PC-3 (cell line): ENCODE measurements around the gene UNC119B. TPM values are rescaled to one million over a fixed set of nuclear protein-coding genes. Genes with fewer than 3 reads are reported as not detected.

Source experiments
- ATAC-seq: fragments of 200-7000 bp; cut with Tn5 transposase; 2 replicates; pipeline ENCODE4 v1.9.1; 2020; ENCODE audit warnings: mild to moderate bottlenecking, moderate library complexity
- BruUV-seq: library from RNA; stranded (reverse); fragments of 400-500 nt; replicated peaks from 2 replicates; lab custom pipeline; 2021; lab: Mats Ljungman, UMichigan
- CTCF ChIA-PET: fragments of 300-600 bp; sonication (Branson Sonifier 250); formaldehyde crosslinking; loops from one replicate; lab custom pipeline; 2022; ENCODE audit warnings: antibody characterized with exemption; lab: Charles Lee
- POLR2A ChIA-PET: fragments of 300-600 bp; sonication (Branson Sonifier 250); formaldehyde crosslinking; loops from one replicate; lab custom pipeline; 2022; ENCODE audit warnings: antibody characterized with exemption; ENCODE audit not compliant: unreplicated experiment; lab: Charles Lee
- DNase-seq: peaks from one replicate; pipeline ENCODE4 v3.0.0-alpha.2; 2015
- H2AFZ ChIP-seq: fragments of 300-600 bp; sonication (generic); 2 replicates; pipeline ENCODE4 v1.6.0; 2016; ENCODE audit warnings: antibody characterized with exemption, low read length
- H3F3A ChIP-seq: fragments of 300-600 bp; sonication (generic); one replicate; pipeline ENCODE4 v1.6.0; 2017; ENCODE audit warnings: antibody characterized with exemption, low read length, control low read depth, mild to moderate bottlenecking; ENCODE audit not compliant: unreplicated experiment
- H3K27ac ChIP-seq: fragments of 300-600 bp; sonication (generic); 2 replicates; pipeline ENCODE4 v1.5.1; 2016; ENCODE audit warnings: mild to moderate bottlenecking, low read length
- H3K27me3 ChIP-seq: fragments of 300-600 bp; sonication (generic); 2 replicates; pipeline ENCODE4 v1.6.1; 2016; ENCODE audit warnings: low read length, mixed read lengths
- H3K36me3 ChIP-seq: fragments of 300-600 bp; sonication (generic); 2 replicates; pipeline ENCODE4 v1.6.1; 2016; ENCODE audit warnings: low read depth, mixed run types, low read length, mixed read lengths
- H3K4me1 ChIP-seq: fragments of 300-600 bp; sonication (generic); 2 replicates; pipeline ENCODE4 v1.5.1; 2016; ENCODE audit warnings: low read length; ENCODE audit not compliant: insufficient read depth
- H3K4me2 ChIP-seq: fragments of 300-600 bp; sonication (generic); 2 replicates; pipeline ENCODE4 v1.6.0; 2016; ENCODE audit warnings: low read length
- H3K4me3 ChIP-seq: fragments of 300-600 bp; sonication (generic); 2 replicates; pipeline ENCODE4 v1.5.1; 2016; ENCODE audit warnings: mild to moderate bottlenecking, low read length, mixed read lengths
- H3K79me2 ChIP-seq: fragments of 300-600 bp; sonication (generic); 2 replicates; pipeline ENCODE4 v1.6.1; 2017; ENCODE audit warnings: low read length, mixed read lengths
- H3K9ac ChIP-seq: fragments of 300-600 bp; sonication (generic); 2 replicates; pipeline ENCODE4 v1.6.0; 2016; ENCODE audit warnings: mild to moderate bottlenecking, low read length
- H3K9me2 ChIP-seq: fragments of 300-600 bp; sonication (generic); replicated peaks from 2 replicates; pipeline ENCODE4 v1.6.1; 2016; ENCODE audit warnings: mixed run types, low read length, mixed read lengths
- H3K9me3 ChIP-seq: fragments of 300-600 bp; sonication (generic); 2 replicates; pipeline ENCODE4 v1.6.1; 2016; ENCODE audit warnings: low read length, mixed read lengths
- H4K20me1 ChIP-seq: fragments of 300-600 bp; sonication (generic); 2 replicates; pipeline ENCODE4 v1.6.1; 2016; ENCODE audit warnings: low read length, mixed read lengths
- EZH2 ChIP-seq: fragments of 300-600 bp; sonication (generic); IDR thresholded peaks from one replicate; pipeline ENCODE4 v1.6.1; 2017; ENCODE audit warnings: antibody characterized with exemption, mild to moderate bottlenecking, low read length; ENCODE audit not compliant: unreplicated experiment
- EZH2phosphoT487 ChIP-seq: fragments of 300-600 bp; sonication (generic); IDR thresholded peaks from 2 replicates; pipeline ENCODE4 v1.6.1; 2018; ENCODE audit warnings: mild to moderate bottlenecking, antibody characterized with exemption, low read length, borderline replicate concordance
- intact Hi-C: fragments of 100-400 bp; cut with micrococcal nuclease; formaldehyde crosslinking; loops from 2 replicates; pipeline ENCODE4 v1.9.0; 2023
- total RNA-seq: library from RNA; depleted of rRNA; stranded (reverse); fragments of >200 nt; gene quantifications from 2 replicates; pipeline ENCODE4 v1.2.3, GENCODE V29; 2014
- TF ChIP-seq, protein P1 (sequence below): fragments of 300-600 bp; sonication (generic); conservative IDR thresholded peaks from 2 replicates; pipeline ENCODE4 v1.5.1; 2017; ENCODE audit warnings: antibody characterized with exemption, low read depth, mild to moderate bottlenecking, low read length

Gene UNC119B
- total RNA-seq, 1 experiment from 2014 or later: 15.9 TPM

DNA sequence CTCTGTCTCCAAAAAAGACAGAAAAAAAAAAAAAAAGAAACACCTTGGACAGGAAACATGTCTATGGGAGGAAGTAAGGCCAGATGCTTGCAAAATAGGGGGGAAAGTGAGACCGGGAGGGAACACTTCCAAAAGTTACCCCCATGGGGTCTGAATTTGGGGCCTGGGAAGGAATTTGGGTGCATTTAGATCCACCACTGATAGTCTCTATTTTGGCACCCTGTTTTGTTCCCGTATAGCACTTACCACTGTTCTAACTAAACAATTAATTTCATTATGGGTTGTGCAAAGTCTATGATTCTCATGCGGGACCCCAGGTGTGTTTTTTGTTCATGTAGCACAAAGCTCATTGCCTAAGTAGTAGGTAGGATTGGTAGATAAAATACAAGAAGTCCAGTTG, 24.7 kb upstream of the UNC119B start:
- TF ChIP-seq EZH2: no peak
- TF ChIP-seq, protein P1, sequence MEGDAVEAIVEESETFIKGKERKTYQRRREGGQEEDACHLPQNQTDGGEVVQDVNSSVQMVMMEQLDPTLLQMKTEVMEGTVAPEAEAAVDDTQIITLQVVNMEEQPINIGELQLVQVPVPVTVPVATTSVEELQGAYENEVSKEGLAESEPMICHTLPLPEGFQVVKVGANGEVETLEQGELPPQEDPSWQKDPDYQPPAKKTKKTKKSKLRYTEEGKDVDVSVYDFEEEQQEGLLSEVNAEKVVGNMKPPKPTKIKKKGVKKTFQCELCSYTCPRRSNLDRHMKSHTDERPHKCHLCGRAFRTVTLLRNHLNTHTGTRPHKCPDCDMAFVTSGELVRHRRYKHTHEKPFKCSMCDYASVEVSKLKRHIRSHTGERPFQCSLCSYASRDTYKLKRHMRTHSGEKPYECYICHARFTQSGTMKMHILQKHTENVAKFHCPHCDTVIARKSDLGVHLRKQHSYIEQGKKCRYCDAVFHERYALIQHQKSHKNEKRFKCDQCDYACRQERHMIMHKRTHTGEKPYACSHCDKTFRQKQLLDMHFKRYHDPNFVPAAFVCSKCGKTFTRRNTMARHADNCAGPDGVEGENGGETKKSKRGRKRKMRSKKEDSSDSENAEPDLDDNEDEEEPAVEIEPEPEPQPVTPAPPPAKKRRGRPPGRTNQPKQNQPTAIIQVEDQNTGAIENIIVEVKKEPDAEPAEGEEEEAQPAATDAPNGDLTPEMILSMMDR: no peak
- TF ChIP-seq EZH2phosphoT487: no peak
- Histone ChIP-seq H2AFZ (no peak overlapping the region; the same call in 1 of the 2 replicates), H3K4me3 (peak overlapping the region; percentile 96), H4K20me1 (peaks cover 29% of the 10 kb centered on the region), H3K9me3 (no peaks in the 10 kb centered on the region), H3K9ac (peak overlapping the region; percentile 95), H3K4me2 (peak overlapping the region; percentile 98), H3K4me1 (peaks cover 24% of the 10 kb centered on the region), H3K36me3 (no peaks in the 10 kb centered on the region), H3F3A (no peaks in the 10 kb centered on the region), H3K27me3 (no peaks in the 10 kb centered on the region), H3K79me2 (peaks cover 36% of the 10 kb centered on the region), H3K9me2 (no peaks in the 10 kb centered on the region), H3K27ac (no peak overlapping the region)
- DNase-seq (no peak), ATAC-seq (no peak)
- no TSS peak for BruUV-seq
- CTCF ChIA-PET: no interaction called here
- intact Hi-C loops: loop anchor here (5.0 kb wide), 2 partner anchors 148 to 393 kb away; partner anchors contain the start of genes RNU4-1 and RNU4-2
- POLR2A ChIA-PET: no interaction called here

GRCh38 chr12:120686151-120686689, 24.0 kb upstream of the UNC119B start:
- no TSS peak for BruUV-seq
- ATAC-seq: peak; percentile 81
- ChIA-PET CTCF (interaction anchor here (1.1 kb wide), 1 partner anchor 37 kb away, joined by 6 read pairs; no protein-coding TSS in a partner anchor), POLR2A (no interaction called here)
- Histone ChIP-seq H3K9me3 (no peaks in the 10 kb centered on the region), H3K4me1 (peaks cover 31% of the 10 kb centered on the region), H3K9me2 (no peaks in the 10 kb centered on the region), H3K36me3 (no peaks in the 10 kb centered on the region), H2AFZ (peak overlapping the region; percentile 85), H3K4me3 (peak overlapping the region; percentile 96), H3K9ac (peak overlapping the region; percentile 95), H3K4me2 (peak overlapping the region; percentile 98), H3K79me2 (peaks cover 43% of the 10 kb centered on the region), H3F3A (no peaks in the 10 kb centered on the region), H4K20me1 (peaks cover 36% of the 10 kb centered on the region), H3K27me3 (no peaks in the 10 kb centered on the region), H3K27ac (peak overlapping the region; percentile 93)
- DNase-seq: peak; percentile 99
- intact Hi-C loops: loop anchor here (1.0 to 5.0 kb wide), 3 partner anchors 37 to 394 kb away; partner anchors contain the start of genes RNU4-1 and RNU4-2
- TF ChIP-seq, protein P1: no peak
- TF ChIP-seq EZH2phosphoT487 (no peak), EZH2 (no peak)
